HFFc6 (cell line): Measurements from ENCODE around the gene RASSF3. TPM values are rescaled to one million over a fixed set of nuclear protein-coding genes. Genes with fewer than 3 reads are reported as not detected.
"Not testable (repeated sequence)": the region's sequence is repeated elsewhere in the genome, so short reads cannot be mapped to it uniquely, and the experiment has no call there.

Source experiments
- DNase-seq: peaks from one replicate; pipeline ENCODE4 v3.0.0-alpha.2; 2018
- H3K27ac Mint-ChIP-seq: 2 replicates; pipeline ENCODE4 v1.8.0; 2020; ENCODE audit warnings: mild to moderate bottlenecking, mixed read lengths
- H3K27me3 Mint-ChIP-seq: 2 replicates; pipeline ENCODE4 v1.8.0; 2021; ENCODE audit warnings: mild to moderate bottlenecking, moderate library complexity, mixed read lengths; ENCODE audit not compliant: insufficient read depth
- H3K36me3 Mint-ChIP-seq: 2 replicates; pipeline ENCODE4 v1.8.0; 2021; ENCODE audit warnings: low read depth, mixed read lengths
- H3K4me1 Mint-ChIP-seq: 2 replicates; pipeline ENCODE4 v1.8.0; 2020; ENCODE audit warnings: low read depth, mixed read lengths
- H3K4me3 Mint-ChIP-seq: 2 replicates; pipeline ENCODE4 v1.8.0; 2020; ENCODE audit warnings: mild to moderate bottlenecking, moderate library complexity, mixed read lengths
- H3K9me3 Mint-ChIP-seq: 2 replicates; pipeline ENCODE4 v1.8.0; 2020; ENCODE audit warnings: mild to moderate bottlenecking, mixed read lengths
- total RNA-seq, 6 experiments: library from RNA; stranded (reverse); fragmentation: NEBNext Ultra II Directional; extraction: Animal tissue kit (Norgen Biotek cat#: 25700); gene quantifications; 2 replicates in 1 of 6; 3 replicates in 5 of 6; pipeline ENCODE4 v1.2.3, GENCODE V29; 2021
- TF ChIP-seq, protein P1 (sequence below): fragments of 200-600 bp; sonication (generic); IDR thresholded peaks from 2 replicates; pipeline ENCODE4 v1.5.0; 2021; ENCODE audit warnings: antibody characterized with exemption, mild to moderate bottlenecking

Gene RASSF3
- total RNA-seq, 6 experiments from 2014 or later: 16.9 to 23.3 (median 20.6) TPM

DNA sequence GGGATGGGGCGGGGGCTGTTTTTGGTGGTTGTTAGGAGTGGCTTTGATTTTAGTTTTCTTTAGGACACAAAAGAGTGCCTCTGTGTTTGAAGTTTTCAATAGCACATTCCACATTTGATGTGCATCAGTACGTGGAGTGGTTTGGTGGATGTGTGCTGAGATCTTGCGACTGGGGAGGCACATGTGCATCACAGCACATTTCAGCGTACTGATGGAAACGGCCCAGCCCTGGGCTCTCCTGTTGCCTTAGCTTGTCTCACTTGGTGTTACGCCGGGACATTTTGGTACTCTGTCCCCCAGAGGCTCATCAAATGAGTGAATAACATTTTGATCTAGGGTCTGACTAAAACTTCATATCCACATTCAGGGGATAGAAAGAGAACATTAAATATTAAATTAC, 78.4 kb downstream of the RASSF3 start:
- Mint-ChIP-seq H3K4me1 (peaks cover 20% of the 10 kb centered on the region), H3K36me3 (peaks cover 9% of the 10 kb centered on the region), H3K4me3 (no peak overlapping the region), H3K9me3 (no peaks in the 10 kb centered on the region), H3K27me3 (no peaks in the 10 kb centered on the region), H3K27ac (no peak overlapping the region)
- no peak for DNase-seq
- TF ChIP-seq, protein P1, sequence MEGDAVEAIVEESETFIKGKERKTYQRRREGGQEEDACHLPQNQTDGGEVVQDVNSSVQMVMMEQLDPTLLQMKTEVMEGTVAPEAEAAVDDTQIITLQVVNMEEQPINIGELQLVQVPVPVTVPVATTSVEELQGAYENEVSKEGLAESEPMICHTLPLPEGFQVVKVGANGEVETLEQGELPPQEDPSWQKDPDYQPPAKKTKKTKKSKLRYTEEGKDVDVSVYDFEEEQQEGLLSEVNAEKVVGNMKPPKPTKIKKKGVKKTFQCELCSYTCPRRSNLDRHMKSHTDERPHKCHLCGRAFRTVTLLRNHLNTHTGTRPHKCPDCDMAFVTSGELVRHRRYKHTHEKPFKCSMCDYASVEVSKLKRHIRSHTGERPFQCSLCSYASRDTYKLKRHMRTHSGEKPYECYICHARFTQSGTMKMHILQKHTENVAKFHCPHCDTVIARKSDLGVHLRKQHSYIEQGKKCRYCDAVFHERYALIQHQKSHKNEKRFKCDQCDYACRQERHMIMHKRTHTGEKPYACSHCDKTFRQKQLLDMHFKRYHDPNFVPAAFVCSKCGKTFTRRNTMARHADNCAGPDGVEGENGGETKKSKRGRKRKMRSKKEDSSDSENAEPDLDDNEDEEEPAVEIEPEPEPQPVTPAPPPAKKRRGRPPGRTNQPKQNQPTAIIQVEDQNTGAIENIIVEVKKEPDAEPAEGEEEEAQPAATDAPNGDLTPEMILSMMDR: no peak

DNA sequence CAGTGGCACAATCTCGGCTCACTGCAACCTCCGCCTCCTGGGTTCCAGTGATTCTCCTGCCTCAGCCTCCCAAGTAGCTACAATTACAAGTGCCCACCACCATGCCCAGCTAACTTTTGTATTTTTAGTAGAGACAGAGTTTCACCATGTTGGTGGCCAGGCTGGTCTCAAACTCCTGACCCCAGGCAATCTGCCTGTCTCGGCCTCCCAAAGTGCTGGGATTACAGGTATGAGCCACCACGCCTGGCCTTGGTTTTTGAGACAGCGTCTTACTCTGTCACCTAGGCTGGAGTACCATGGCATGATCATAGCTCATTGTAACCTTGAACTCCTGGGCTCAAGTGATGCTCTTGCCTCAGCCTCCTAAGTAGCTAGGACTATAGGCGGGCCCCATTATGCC, 79.9 kb downstream of the RASSF3 start:
- H3K27me3 Mint-ChIP-seq, H3K27ac Mint-ChIP-seq, H3K4me3 Mint-ChIP-seq, DNase-seq, H3K9me3 Mint-ChIP-seq, H3K36me3 Mint-ChIP-seq: not testable (repeated sequence)
- peaks cover 20% of the 10 kb centered on the region for H3K4me1 Mint-ChIP-seq

DNA sequence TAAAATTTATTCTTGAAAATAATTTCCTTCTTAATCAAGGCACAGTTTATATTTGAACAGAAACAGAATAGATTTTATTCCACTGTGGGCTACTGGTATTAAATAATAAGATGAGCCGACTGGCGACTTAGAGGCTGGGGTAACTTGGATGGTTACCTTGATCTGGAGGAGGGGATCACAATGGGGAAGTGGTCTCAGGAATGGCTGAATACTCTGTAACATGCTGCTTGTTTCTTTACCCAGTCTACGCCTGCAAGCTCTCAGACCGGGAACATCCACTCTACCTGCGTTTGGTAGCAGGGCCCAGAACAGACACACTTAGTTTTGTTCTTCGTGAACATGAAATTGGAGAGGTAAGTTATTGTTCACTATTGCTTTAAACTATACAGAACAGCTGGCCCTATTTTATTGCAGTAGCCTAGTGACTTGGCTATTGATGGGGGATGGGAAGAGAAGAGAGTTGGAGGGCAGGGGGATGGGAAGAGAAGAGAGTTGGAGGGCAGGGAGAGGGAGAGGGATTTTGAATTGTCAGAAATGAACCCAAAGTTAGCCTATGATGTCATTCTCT, 81.0 kb downstream of the RASSF3 start:
- no peak for DNase-seq
- H3K27ac Mint-ChIP-seq: no peak overlapping the region
- H3K4me3 Mint-ChIP-seq: no peak overlapping the region
- H3K27me3 Mint-ChIP-seq: no peaks in the 10 kb centered on the region
- no peaks in the 10 kb centered on the region for H3K9me3 Mint-ChIP-seq
- peaks cover 5% of the 10 kb centered on the region; the same call in 1 of the 2 replicates for H3K36me3 Mint-ChIP-seq
- TF ChIP-seq, protein P1: no peak
- peaks cover 20% of the 10 kb centered on the region for H3K4me1 Mint-ChIP-seq

DNA sequence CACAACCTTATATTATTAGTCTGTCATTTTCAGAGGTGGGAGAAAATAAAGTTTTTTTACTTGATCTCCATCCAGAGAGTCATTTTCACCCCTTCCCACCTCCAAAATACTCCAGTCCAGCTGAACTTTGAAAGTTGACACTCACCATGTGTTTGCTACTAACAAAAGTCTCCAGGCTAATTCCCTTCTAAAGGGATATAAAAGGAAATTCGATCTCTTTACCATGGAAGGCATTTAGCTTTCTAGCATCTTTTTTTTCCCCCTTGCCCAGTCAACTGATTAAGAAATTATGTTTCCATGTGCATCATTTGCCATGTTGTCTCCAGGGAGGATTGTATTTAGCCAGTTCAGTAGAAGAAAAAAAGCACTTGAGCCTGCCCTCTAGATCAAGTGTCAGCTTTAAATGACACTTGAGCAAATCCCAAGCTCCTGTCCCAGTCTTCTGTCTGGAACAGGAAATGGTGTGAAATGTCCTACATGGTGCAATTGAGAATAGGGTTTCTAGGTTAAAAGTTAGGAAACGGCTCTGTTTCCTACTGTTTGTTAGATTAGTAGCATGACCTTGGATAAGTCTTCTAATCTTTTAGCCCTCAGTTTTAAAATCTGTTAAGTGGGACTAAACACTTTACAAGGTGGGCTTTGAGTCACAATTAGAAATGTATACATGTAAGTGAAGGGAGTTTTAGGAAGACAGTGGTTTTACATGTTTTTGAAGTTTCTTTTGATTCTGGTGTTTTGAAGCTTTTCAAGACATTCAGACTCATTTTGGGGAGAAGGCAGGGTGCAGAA, 81.7 kb downstream of the RASSF3 start:
- Mint-ChIP-seq H3K9me3 (no peaks in the 10 kb centered on the region), H3K36me3 (peaks cover 5% of the 10 kb centered on the region; the same call in 1 of the 2 replicates), H3K27me3 (no peaks in the 10 kb centered on the region), H3K4me3 (no peak overlapping the region), H3K4me1 (peaks cover 20% of the 10 kb centered on the region), H3K27ac (no peak overlapping the region)
- TF ChIP-seq, protein P1: no peak
- DNase-seq: no peak

DNA sequence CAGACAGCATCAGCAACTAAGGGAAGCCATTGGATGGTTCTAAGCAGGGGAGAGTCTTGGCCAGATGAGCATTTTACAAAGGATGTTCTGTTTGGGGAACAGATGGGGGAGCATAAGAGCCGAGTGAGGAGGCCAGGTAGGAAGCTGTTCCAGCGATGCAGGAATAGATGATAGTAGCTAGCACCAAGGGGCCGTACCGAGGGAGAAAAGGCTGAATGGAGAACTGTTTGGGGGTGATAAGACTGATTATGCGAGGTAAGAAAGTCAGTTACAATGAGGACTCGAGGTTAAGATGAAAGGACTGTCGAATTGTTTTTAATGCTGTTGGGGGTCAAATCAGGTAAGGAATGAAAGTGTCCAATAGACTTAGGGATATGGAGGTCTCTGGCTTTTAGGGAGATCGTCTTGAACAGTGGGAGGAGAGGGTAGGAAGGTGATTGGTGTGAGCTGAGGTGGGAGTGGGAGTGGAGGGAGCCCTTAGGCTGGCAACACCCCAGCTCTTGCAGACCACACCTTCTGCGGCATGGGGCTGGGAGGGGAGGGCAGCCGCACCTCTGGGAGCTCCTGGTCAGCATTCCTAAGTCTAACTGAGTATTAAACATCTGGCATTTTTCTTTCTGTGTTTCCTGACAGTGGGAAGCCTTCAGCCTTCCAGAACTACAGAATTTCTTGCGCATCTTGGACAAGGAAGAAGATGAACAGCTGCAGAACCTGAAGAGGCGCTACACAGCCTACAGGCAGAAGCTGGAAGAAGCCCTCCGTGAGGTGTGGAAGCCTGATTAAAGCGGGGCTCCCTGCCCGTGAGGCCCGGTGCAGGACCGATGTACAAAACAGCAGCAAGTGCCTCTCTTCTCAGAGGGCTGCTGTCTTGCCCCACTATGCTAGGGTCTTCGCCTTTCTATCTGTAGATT, 84.1 kb downstream of the RASSF3 start:
- Mint-ChIP-seq H3K36me3 (no peaks in the 10 kb centered on the region), H3K9me3 (no peaks in the 10 kb centered on the region), H3K4me1 (peaks cover 7% of the 10 kb centered on the region; the same call in 1 of the 2 replicates), H3K4me3 (no peak overlapping the region), H3K27me3 (no peaks in the 10 kb centered on the region), H3K27ac (no peak overlapping the region)
- no peak for DNase-seq
- TF ChIP-seq, protein P1: no peak
